NCI-H510A treated with DMSO at 0.1 percent for 48 hours (cell line): ENCODE measurements around the gene SEPSECS.

Experiments used
- DNase-seq: peaks from one replicate; lab custom pipeline; 2025; lab: John Stamatoyannopoulos, UW

Gene SEPSECS

GRCh38 chr4:25110527-25111329 is 49.5 kb downstream of the SEPSECS start:
- DNase-seq, result no peak

- no peak for DNase-seq
Observed at GRCh38 chr4:25109511-25109910, 50.7 kb downstream of the SEPSECS start.

- DNase-seq, result no peak
Observed at GRCh38 chr4:25108556-25108955, 51.7 kb downstream of the SEPSECS start.

GRCh38 chr4:25107827-25108516 is 52.3 kb downstream of the SEPSECS start:
- peak; percentile 52 for DNase-seq

GRCh38 chr4:25106363-25107151 is 53.7 kb downstream of the SEPSECS start:
- DNase-seq, result no peak

GRCh38 chr4:25104591-25104990 is 55.7 kb downstream of the SEPSECS start:
- DNase-seq, result no peak

- DNase-seq, result no peak
Observed at GRCh38 chr4:25103418-25103817, 56.8 kb downstream of the SEPSECS start.

- DNase-seq, result no peak
Observed at GRCh38 chr4:25101836-25102235, 58.4 kb downstream of the SEPSECS start.

DNA sequence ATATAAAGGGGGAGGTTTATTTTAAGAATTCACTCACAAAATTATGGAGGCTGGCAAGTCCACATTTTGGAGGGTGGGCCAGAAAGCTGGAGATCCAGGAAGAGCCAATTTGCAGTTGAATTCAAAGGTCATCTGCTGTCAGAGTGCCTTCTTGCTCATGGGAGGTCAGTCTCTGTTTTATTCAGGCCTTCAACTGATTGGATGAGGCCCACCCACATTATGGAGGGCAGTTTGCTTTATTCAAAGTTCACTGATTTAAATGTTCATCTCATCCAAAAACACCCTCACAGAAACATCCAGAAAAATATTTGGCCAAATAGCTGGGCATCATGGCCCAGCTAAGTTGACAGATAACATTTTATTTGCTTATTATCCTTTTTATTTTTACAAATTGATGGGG is 59.5 kb downstream of the SEPSECS start:
- no peak for DNase-seq

GRCh38 chr4:25100021-25100555 is 60.2 kb downstream of the SEPSECS start:
- DNase-seq, result peak; percentile 8

GRCh38 chr4:25098964-25099891 is 61.0 kb downstream of the SEPSECS start:
- no peak for DNase-seq

DNA sequence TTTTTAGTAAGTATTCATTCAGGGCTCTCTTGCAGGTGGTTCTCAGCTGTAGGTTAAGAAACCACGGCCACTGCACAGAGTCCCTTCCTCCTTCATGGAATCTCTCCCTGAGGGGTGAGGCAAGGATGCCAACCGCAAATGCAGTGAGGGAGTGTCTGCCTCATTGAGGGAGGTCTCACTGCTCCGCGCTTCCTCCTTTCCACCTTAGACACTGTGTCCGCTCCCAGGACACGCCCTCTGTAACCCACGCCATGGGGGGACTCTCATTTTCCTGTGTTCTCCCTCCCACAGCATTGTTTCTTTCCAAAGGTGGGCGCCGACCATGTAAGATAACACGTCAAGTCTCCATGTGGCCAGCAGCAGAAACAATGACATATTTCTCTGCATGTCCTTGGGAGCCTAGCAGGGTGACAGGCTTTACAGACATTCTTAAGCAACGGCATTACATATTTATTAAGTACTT is 63.2 kb downstream of the SEPSECS start:
- no peak for DNase-seq

DNA sequence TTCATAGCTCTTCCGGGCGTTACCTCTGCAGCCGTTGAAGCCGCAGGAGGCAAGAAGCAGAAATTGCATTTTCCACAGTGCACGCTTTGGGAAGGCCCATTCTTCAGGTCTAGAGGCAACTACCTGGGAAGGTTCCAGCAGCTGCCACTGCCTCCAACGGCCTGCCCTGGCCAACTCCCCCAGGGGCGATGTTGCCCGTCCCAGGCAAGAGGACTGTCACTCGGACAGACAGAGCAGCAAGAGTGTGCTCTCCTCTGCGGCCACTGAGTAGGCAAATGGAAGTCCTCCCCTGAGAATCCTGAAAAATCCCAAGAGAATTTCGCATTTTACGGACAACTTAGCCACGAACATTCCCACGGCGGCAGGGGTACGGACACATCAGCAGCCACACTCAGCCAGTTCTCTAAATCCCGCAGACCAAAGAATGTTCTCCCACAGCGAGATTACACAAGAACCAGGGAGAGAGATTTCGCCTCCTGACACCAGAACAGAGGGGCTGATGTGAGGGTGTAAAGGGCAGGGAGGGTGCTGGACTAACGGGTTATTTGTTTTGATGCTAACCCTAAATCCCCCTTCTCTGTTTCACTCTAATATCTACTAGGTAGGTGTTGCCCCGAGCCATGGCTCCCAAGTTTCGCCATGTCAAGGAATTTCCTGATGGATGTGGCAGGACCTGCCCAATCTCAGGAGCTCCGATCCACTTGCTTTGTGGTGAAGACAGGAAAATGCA is 63.8 kb downstream of the SEPSECS start:
- no peak for DNase-seq

GRCh38 chr4:25095837-25096236 is 64.4 kb downstream of the SEPSECS start:
- no peak for DNase-seq

DNA sequence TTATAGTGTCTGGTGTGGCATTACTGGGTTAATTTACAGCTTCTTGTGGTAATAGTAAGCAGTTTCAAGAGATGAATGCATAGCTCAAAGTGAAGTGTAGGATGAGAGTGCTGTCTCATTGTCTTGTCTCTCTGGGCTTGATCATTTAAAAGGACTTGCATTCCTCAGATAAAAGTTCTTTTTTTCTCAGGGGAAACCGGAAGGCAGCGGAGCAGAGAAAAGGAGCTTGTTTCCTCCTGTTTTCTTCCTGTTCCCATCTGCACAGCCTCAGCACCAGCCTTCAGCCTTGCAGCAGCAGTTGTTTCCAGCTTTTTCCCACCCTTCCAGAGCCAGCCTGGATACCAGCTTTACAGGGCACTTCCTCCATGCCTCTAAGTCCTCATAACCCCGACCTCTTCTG is 68.1 kb downstream of the SEPSECS start:
- no peak for DNase-seq

DNA sequence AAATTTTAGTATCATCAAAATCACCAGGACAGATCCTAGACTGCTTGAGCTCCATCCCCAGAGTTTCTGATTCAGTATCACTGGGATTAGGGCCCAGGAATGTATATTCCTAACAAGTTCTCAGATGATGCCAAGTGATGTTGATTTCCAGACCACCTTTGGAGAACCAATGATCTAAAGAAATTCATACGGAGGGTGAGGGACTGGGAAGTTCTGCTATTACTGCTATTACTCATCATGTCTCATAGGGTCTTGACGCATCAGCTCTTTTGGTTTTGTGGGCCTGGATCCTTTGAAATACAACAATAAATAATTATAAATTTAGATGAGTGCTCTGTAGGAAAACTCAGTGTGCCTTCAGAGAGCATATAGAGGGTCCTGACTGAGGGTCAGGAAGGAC is 69.7 kb downstream of the SEPSECS start:
- DNase-seq, result no peak

DNA sequence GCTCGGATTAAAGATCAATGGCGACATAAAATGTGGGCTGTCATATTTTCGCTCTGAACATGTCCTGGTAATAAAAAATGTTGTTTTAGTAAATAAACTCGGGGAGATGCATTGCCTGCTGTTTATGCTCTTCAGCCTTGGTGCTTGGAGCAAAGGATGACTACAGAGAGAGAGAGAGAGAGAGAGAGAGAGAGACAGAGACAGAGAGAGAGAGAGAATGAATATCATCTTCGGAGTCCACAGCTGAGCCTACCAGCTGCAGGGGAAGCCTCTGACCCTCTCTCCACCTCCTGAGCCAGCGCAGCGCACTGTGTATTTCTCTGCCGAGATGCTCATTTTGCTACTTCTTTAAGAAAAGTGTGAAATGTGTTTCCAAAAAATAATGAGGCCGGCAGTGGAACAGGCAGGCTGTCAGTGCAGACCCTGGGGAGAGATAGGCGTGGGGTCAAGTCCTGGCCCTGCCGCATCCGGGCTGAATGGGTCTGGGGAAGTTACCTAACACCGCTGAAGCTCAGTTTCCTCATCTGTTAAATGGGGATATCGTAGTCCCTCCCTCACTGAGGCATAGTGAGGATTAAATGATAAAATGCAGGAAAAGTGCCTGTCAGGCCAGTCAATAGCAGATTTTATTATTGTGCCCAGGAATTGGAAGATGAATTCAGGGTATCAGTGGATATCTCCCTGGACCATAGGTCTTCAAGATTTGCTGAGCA is 71.0 kb downstream of the SEPSECS start:
- no peak for DNase-seq

GRCh38 chr4:25088093-25088952 is 71.9 kb downstream of the SEPSECS start:
- no peak for DNase-seq

DNA sequence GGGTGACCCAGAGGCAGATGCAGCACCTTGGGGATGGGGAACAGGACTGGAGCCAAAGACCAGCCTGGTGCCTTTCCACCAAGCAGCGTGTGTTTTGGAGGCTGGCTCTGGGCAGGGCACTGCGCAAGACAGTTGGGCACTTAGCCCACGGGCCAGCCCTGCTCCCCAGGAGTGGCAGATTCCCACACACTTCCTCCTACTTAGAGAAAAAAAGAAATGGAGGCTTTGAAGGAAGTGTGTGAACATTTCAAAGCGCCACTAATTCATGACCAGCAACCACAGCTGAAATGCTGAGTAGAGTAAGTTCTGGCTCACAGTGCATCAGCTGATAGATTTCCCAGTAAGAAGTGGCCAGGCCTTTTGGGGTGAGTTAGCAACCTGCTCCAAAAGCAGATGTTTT is 74.6 kb downstream of the SEPSECS start:
- no peak for DNase-seq
